MM.1S (cell line): ENCODE measurements around the gene EPS8L2.

ENCODE experiments used
- DNase-seq: peaks from one replicate; pipeline ENCODE4 v3.0.0-alpha.2; 2015
- H2AFZ ChIP-seq: fragments of 300-600 bp; sonication (generic); 2 replicates; pipeline ENCODE4 v1.6.0; 2016; ENCODE audit warnings: antibody characterized with exemption, low read length
- H3F3A ChIP-seq: fragments of 300-600 bp; sonication (generic); 2 replicates; pipeline ENCODE4 v1.6.1; 2016; ENCODE audit warnings: mild to moderate bottlenecking, antibody characterized with exemption, low read length, moderate library complexity, mixed read lengths; ENCODE audit not compliant: insufficient read depth
- H3K27ac ChIP-seq: fragments of 300-600 bp; sonication (generic); 2 replicates; pipeline ENCODE4 v1.5.1; 2016; ENCODE audit warnings: mild to moderate bottlenecking, low read length
- H3K27me3 ChIP-seq: fragments of 300-600 bp; sonication (generic); replicated peaks from 2 replicates; pipeline ENCODE4 v1.6.0; 2016; ENCODE audit warnings: low read length; ENCODE audit not compliant: insufficient read depth
- H3K36me3 ChIP-seq: fragments of 300-600 bp; sonication (generic); replicated peaks from 2 replicates; pipeline ENCODE4 v1.6.1; 2016; ENCODE audit warnings: mild to moderate bottlenecking, low read length, mixed read lengths; ENCODE audit not compliant: insufficient read depth
- H3K4me1 ChIP-seq: fragments of 300-600 bp; sonication (generic); 2 replicates; pipeline ENCODE4 v1.6.1; 2016; ENCODE audit warnings: low read length, mixed read lengths
- H3K4me2 ChIP-seq: fragments of 300-600 bp; sonication (generic); 2 replicates; pipeline ENCODE4 v1.6.0; 2016; ENCODE audit warnings: low read depth, low read length
- H3K4me3 ChIP-seq: fragments of 300-600 bp; sonication (generic); 2 replicates; pipeline ENCODE4 v1.5.1; 2016; ENCODE audit warnings: low read length, mixed read lengths
- H3K79me2 ChIP-seq: fragments of 300-600 bp; sonication (generic); 2 replicates; pipeline ENCODE4 v1.6.1; 2016; ENCODE audit warnings: mixed run types, low read length, mixed read lengths
- H3K9ac ChIP-seq: fragments of 300-600 bp; sonication (generic); 2 replicates; pipeline ENCODE4 v1.6.1; 2016; ENCODE audit warnings: low read length, mixed read lengths
- H3K9me2 ChIP-seq: fragments of 300-600 bp; sonication (generic); replicated peaks from 2 replicates; pipeline ENCODE4 v1.6.1; 2016; ENCODE audit warnings: mild to moderate bottlenecking, low read length, mixed read lengths; ENCODE audit not compliant: insufficient read depth
- H3K9me3 ChIP-seq: fragments of 300-600 bp; sonication (generic); replicated peaks from 2 replicates; pipeline ENCODE4 v1.6.1; 2016; ENCODE audit warnings: mild to moderate bottlenecking, low read length, mixed read lengths; ENCODE audit not compliant: insufficient read depth
- H4K20me1 ChIP-seq: fragments of 300-600 bp; sonication (generic); 2 replicates; pipeline ENCODE4 v1.6.1; 2016; ENCODE audit warnings: mild to moderate bottlenecking, low read length, moderate library complexity, mixed read lengths; ENCODE audit not compliant: insufficient read depth
- CTCF ChIP-seq: fragments of 300-600 bp; sonication (generic); IDR thresholded peaks from 2 replicates; pipeline ENCODE4 v1.5.1; 2016; ENCODE audit warnings: antibody characterized with exemption, low read length, mixed read lengths
- EZH2 ChIP-seq: fragments of 300-600 bp; sonication (generic); optimal IDR thresholded peaks from 2 replicates; pipeline ENCODE3; 2017; ENCODE audit warnings: low read depth, mild to moderate bottlenecking, antibody characterized with exemption, low read length, mixed read lengths
- EZH2phosphoT487 ChIP-seq: fragments of 300-600 bp; sonication (generic); IDR thresholded peaks from 2 replicates; pipeline ENCODE4 v1.6.1; 2018; ENCODE audit warnings: antibody characterized with exemption, low read length

Gene EPS8L2

GRCh38 chr11:701741-702461 lies 4.1 kb upstream of the EPS8L2 start:
- peaks cover 13% of the 10 kb centered on the region for H3K79me2 ChIP-seq
- no peaks in the 10 kb centered on the region for H3K9me3 ChIP-seq
- H3K4me1 ChIP-seq, result peaks cover 5% of the 10 kb centered on the region; the same call in 1 of the 2 replicates
- peaks cover 12% of the 10 kb centered on the region for H3K27me3 ChIP-seq
- H4K20me1 ChIP-seq, result no peaks in the 10 kb centered on the region
- H3K9ac ChIP-seq, result no peak overlapping the region
- H2AFZ ChIP-seq, result no peak overlapping the region
- peaks cover 8% of the 10 kb centered on the region; the same call in 1 of the 2 replicates for H3F3A ChIP-seq
- H3K4me3 ChIP-seq, result no peak overlapping the region
- no peak for DNase-seq
- H3K9me2 ChIP-seq, result no peaks in the 10 kb centered on the region
- no peak overlapping the region for H3K27ac ChIP-seq
- H3K36me3 ChIP-seq, result no peaks in the 10 kb centered on the region
- TF ChIP-seq EZH2 (no peak), CTCF (no peak)
- H3K4me2 ChIP-seq, result no peak overlapping the region

DNA sequence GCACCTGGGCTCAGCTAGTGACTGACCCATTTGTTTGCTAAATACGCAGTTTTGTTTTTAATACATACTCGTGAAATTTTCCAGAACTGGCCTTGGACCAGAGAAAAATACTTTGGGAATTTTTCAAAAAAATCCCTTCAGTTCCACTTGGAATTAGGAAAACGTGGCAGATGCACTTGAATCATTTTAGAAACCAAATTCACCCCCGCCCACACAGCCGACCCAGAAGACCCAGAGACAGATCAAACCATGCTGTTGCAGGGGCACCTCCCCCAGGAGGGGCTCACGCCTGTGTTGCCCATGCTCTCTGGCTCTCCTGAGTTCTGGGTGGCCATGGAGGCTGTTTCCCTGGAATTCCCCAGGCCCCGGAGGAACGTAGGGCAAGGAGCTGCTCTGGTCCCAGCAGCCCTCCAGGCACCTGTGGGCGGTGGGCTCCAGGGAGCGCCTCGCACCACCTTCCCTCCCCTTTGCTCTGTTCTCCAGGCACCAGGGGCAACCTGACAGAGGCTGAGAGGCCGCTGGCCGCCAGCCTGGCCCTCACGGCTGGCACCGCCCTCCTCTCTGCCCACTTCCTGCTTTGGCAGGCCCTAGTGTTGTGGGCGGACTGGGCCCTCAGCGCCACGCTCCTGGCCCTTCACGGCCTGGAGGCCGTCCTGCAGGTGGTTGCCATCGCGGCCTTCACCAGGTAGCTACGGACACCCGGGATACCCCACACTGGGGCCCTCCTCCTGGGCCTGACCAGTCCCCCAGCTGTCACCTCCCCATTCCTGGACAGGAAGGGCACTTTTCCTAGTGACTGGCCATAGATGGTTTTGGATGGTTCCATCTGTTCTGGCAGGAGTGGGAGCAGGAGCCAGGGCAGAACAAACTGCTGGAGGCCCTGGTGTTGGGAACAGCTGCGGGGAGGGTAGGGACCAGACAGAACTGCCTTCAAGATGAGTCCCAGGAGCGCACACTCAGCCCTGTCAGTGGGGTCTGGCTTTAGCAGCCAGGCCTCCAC lies 3.3 kb upstream of the EPS8L2 start:
- Histone ChIP-seq H3K4me3 (no peak overlapping the region), H4K20me1 (no peaks in the 10 kb centered on the region), H3K27me3 (peaks cover 20% of the 10 kb centered on the region), H3K36me3 (no peaks in the 10 kb centered on the region), H3K4me1 (no peaks in the 10 kb centered on the region), H3K4me2 (no peak overlapping the region), H3K79me2 (peaks cover 4% of the 10 kb centered on the region), H3K9me3 (no peaks in the 10 kb centered on the region), H3F3A (0 out of 2 replicates have a peak, but pooled peaks cover under 1% of the 10 kb centered on the region), H2AFZ (no peak overlapping the region), H3K9me2 (no peaks in the 10 kb centered on the region), H3K27ac (no peak overlapping the region), H3K9ac (no peak overlapping the region)
- TF ChIP-seq CTCF (no peak), EZH2phosphoT487 (no peak)
- DNase-seq, result no peak

- Histone ChIP-seq H3K4me3 (no peak overlapping the region), H3K4me2 (no peak overlapping the region), H2AFZ (no peak overlapping the region), H3K4me1 (no peaks in the 10 kb centered on the region), H3K9me2 (no peaks in the 10 kb centered on the region), H3K79me2 (no peaks in the 10 kb centered on the region), H3K36me3 (no peaks in the 10 kb centered on the region), H3K9me3 (no peaks in the 10 kb centered on the region), H3K27me3 (peaks cover 27% of the 10 kb centered on the region), H3F3A (no peaks in the 10 kb centered on the region), H4K20me1 (no peaks in the 10 kb centered on the region), H3K9ac (no peak overlapping the region), H3K27ac (no peak overlapping the region)
- no peak for DNase-seq
- no peak for TF ChIP-seq EZH2phosphoT487
- no peak for TF ChIP-seq CTCF
- no peak for TF ChIP-seq EZH2
Measured at GRCh38 chr11:703506-703905, 2.5 kb upstream of the EPS8L2 start.
